ENCODE measurements around the gene FEM1B. TPM values are rescaled to one million over a fixed set of nuclear protein-coding genes. Genes with fewer than 3 reads are reported as not detected.

Gene FEM1B
- total RNA-seq, 1 experiment from 2014 or later: 23.6 TPM

DNA sequence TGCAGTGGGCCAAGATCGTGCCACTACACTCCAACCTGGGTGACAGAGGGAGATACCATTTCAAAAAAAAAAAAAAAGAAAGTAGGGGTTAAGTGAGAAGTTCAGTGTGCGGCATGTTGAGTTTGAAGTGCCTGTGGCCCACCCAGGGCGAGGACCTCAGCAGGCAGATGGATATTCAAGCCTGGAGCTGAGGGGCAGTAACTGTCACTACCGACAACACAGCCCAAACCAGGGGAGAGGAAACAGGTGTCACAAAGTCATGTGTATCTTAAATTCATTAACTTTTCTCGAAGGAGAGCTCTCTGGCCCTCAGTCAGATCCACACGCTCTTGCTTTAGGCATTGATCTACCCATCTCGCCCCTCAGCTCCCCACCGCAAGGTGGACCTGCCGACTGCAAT lies 45.3 kb downstream of the FEM1B start:
- DNase-seq (ENCODE audit: low spot score): no peak

DNA sequence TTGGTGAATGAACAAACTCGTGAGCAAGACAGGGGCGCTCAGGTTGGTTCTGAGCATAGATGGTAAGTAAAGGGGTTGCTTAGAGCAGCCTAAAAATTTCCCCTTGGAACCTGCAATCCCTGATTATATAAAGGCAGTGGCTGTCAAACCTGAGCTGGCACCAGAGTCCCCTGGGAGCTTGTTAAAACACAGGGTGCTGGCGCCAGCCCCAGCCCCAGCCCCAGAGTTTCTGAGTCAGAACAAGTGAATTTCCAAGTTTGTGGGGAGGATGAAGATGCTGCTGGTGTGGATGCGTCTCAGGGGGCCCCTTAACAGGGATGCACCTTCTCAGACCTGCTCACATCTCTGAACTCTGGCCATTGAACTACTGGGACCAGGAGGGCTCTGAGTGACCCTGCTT lies 48.2 kb downstream of the FEM1B start:
- no peak for DNase-seq (ENCODE audit: low spot score)

DNA sequence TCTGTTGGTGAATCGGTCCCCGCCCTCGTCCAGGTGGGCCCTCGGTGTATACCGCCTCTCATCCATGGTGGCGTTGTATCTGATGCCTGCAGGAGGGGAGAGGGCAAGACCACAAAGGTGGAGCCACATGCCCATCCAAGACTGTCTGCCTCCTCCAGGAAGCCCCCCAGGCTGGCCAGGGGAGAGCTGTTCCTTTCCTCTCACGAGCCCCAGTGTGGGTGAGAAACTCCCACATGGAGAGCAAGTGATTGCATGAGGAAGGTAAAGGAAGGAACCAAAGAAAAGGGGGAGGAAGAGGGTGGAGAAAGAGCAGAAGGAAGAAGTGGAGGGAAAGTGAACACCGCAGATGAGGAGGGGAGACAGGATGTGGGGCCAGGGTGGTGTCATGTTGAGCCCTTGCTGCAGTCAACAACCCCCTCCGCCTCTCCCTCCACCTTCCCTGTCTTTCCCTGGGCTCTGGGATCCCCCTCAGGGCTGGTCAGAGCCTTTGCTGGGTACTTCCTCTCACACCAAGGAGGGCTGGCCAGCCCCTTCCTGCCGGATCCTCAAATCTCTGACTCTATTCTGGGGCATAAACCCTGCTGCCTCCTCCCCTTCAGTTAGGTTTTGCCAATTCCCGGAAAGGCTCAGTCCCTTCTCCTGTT lies 49.3 kb downstream of the FEM1B start:
- no peak for DNase-seq (ENCODE audit: low spot score)

DNA sequence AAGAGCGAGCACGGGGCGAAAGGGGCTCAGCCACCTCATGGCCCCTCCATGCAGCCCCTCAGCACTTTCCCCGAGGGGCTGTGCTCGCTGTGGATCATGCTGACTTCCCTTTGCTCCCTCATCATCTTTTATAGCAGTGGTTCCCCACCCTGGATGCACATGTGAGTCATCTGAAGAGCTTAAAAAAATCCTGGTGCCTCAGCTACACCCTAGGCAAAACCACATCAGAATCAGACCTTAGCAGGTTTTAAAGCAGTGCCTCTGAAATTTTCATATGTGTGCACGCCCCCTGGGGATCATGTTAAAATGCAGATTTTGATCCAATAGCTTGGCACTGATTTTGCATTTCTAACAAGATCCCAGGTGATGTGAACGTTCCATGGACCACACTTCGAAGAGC lies 50.9 kb downstream of the FEM1B start:
- DNase-seq (ENCODE audit: low spot score): no peak

DNA sequence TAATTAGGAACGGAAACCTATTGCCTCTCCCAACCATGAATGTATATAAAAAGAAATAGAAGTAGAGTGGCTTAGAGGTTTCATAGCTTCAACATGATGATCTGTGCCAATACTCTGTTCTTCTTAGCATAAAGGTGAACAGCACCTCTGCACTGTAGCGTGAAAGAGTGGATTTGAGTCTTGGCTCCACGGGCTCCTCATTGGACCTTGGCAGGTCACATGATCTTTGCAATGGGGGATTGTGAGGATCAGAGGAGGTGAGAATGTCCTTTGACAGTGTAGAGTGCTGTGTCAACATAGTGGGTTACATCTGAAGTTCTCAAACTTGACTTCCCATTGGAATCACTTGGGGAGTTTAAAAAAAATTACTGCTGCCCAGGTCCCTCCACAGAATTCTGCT lies 51.4 kb downstream of the FEM1B start:
- DNase-seq (ENCODE audit: low spot score): no peak

DNA sequence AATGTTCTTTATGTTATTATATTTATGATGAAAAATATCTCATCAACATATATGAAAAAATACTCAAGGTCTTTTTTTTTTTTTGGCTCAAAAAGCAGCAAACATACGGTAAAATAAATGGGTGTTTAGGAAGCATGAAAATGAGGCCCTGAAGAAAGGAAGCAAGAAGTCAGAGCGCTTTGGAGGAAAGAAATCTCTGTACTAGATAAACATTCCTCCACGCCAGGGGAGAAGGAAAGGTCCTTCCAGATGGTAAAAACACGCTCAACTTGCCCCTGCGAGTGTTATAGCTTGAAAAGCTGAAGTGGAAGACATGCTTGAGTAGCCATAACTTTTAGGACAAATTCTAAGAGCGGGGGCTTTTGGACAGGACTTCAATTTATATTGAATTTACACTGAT lies 52.9 kb downstream of the FEM1B start:
- DNase-seq (ENCODE audit: low spot score): no peak

DNA sequence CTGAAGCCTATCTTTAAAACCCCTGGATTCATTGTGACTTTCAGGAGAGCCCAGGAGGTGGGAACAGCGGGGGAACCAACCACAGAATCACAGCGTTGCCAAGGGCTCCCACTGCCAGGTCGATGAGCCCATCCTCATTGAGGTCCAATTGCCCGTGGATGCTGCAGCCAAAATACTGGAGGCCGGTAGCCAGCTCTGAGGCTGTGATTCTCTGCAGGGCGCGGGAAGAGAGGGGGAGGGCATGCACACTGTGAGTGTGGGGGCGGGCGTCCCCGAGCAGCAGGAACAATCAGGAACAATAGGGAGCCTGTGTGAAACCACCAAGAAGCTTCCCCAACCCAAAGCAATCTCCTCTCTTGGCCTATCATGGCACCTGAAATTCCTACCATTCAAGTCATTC lies 53.4 kb downstream of the FEM1B start:
- DNase-seq (ENCODE audit: low spot score): no peak

DNA sequence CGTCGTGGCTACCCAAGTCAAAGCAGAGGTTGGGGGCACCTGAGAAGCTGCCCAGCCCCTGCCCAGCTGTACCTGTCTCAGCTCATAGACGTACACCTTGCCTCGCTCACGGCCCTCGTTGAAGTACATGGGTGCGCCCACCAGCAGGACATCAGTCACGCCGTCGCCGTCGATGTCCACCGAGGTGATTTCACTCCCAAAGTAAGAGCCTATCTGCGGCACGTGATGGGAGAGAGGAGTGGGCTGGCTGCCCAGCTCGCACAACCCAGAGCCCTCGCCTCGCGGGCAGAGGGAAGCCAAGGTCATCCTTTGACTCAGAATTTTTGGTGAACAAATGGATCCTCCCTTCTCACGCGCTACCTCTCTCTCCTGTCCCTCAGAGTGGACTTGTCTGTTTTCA lies 54.7 kb downstream of the FEM1B start:
- no peak for DNase-seq (ENCODE audit: low spot score)

DNA sequence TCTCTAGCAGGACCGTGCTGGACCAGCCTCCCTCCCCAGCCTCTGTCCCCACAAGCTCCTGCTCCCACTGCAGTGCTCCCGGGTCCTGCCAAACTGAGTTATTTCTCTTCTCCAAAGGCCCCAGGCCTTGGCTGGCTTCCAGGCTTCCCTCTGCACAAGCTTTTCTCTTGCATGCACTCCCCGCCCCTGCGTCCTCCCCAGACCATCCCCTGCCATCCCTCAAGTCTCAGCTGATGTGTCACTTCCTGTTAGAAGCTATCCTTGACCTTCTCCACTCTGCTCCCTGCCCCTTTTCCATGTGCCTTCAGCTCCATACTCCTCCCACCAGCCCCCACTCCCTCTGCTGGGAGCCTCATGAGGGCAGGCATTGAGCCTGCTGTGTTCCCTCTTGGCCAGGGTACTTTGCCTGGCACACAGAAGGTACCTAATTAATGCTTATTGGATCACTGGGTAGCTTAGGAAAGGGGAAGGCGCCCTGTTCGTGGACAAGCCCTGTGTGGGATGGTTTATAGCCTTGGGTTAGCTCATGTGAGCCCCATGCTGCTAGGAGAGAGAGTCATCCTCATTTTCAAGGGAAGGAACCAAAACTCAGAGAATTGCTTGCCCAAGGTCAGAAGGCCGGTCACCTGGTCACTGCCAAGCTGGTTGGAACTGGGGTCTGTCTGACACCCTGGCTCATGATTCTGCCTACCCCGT lies 56.4 kb downstream of the FEM1B start:
- no peak for DNase-seq (ENCODE audit: low spot score)

DNA sequence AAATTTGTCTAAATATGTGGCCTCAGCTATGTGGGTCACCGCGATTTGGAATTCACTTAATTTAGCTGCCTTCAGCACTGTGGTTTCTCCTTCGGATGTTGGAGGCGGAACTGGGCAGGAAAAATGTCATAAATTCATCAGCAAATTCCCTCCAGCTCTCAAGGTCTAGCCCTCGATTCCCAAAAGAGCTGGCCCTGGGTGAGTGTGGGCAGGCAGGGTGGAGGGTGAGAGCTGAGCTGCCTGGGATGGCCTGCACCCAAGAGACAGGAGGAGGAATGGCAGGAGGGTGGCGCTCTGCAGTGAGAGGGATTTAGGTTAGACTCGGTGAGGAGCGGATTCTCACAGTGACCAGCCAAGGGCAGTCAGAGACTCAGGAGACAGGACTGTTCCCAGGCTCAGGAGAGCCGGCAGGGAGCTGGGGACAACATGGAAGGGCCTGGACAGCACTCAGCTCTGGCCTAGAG lies 57.1 kb downstream of the FEM1B start:
- no peak for DNase-seq (ENCODE audit: low spot score)

DNA sequence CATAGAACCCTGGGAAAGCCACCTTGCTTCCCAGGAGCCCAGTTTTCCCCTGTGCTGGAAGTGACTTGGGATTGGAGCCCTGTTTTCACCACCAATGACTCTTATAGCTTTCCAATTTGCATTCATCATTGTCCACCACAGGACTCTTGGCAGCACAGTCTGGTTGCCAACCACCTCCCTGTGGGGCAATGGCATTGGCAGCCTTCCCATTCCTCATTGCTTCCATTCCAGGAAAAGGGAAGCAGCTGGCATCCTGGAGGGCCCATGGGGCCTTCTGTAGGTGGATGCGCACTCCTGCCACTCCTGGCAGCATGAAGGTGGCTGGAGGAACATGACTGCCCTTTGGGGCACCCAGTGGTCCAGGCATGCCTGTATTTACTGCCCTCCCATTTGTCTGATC lies 57.7 kb downstream of the FEM1B start:
- DNase-seq (ENCODE audit: low spot score): no peak

DNA sequence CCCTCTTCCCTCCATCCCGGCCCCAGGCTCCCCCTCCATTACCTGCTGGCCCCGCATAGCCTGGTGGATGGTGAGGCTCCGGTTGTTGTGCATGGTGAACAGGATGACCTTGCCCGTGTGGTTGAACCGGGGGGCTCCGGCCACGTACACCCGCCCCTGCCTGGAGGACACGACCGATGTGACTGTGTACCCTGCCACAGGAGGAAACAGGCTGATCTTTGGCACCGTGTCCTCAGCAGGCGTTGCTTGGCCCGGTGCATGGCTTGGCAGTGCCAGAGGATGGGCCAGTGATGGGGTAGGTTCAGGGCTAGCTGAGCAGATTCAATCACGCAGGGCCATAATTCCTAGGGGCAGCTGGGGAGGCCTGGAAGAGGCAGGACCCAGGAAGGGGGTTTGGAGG lies 58.1 kb downstream of the FEM1B start:
- no peak for DNase-seq (ENCODE audit: low spot score)

DNA sequence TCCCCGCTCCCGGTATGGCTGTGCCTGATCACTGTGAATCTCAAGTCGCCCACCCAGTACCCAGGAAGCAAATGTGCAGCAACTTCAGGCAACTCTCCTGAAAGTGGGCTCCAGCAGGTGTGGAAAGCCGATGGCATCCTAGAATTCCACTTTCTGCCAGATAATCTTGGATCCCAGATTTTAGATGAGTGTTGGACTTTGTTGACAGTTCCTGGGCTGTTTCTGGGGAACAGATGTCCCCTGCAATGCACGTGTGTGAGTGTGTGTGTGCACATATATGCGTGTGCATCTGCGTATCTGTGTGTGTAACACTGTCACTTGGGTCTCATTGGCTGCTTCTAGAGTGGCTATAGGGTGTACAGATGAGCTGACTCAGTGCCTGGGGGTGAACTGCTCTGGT lies 59.0 kb downstream of the FEM1B start:
- no peak for DNase-seq (ENCODE audit: low spot score)

DNA sequence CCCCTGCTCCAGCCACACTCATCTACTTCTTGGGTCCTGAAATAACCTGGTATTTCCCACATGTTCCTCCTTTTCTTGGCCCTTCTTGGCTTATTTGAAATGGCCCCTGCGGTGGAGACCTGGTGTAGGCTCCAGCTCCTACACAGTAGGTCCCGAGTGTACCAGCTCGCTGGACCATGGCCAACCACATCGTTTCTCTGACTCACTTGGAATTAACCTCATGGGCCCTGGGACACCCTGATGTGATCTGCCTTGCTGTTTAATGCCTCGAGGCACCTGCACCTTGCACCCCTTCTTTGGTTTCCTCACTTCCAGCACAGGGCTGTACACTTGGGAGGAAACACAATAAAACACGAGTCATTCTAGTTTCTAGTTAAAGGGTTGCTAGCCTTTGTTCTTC lies 60.3 kb downstream of the FEM1B start:
- DNase-seq (ENCODE audit: low spot score): no peak

DNA sequence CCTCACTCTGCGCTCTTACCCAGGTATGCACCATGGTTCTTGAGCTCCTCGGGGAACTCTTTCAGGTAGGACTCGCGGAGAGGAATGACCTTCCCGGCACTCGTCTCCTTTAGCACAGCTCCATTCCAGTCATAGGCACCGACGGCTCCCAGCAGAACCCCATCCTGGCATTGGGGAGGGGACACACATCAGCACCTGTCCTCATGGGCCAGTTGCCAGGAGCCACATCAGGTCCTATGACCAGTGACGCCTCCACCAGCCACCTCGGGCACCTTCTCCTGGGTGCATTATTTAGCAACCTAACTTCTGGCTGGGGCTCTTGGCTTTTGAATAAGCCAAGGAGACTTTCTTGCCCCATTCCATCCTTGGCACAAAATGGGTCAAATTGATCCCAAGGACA lies 61.9 kb downstream of the FEM1B start:
- no peak for DNase-seq (ENCODE audit: low spot score)

DNA sequence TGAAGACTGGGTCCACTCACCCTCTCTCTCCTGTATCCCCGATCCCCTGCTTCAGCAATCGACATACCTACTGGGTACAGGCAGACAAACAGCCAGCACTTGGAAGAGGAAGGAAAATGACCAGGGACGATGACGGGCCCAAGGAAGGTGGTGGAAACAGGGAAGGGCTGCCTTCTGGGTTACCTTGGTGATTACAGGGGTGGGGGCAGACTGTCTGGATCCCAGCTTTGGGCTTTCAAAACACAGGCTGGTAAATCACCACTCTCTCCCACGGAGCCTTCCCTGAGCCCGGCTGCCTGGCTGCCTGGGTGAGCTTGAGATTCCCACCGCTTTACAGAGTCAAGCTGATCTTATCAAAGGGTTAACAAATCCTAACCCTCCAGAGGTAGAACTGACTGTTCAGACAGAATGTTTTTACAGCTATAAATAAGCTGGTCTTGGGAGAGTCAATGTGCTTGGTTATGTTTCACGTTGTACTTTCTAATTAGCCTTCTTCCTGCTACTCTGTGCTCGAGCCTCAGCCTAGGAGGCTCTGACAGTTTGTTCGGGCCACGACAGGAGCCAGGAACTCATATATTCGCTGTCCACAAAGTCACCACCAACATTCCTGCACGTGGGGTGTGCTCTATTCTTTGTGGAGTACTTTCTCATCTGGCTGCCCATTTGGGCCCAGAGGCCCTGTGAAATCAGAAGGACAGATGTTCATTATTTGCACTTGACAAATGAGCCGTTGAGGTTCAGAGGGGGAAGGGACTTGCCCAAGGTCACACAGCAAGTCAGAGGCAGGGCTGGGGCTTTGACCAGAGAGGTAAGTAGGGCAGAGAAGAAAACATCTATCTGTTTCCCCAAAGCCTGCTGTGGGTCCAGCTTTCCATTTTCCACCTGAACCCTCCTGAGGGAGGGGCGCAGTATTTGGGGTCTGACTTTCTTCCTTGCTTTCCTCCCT lies 63.5 kb downstream of the FEM1B start:
- DNase-seq (ENCODE audit: low spot score): no peak

DNA sequence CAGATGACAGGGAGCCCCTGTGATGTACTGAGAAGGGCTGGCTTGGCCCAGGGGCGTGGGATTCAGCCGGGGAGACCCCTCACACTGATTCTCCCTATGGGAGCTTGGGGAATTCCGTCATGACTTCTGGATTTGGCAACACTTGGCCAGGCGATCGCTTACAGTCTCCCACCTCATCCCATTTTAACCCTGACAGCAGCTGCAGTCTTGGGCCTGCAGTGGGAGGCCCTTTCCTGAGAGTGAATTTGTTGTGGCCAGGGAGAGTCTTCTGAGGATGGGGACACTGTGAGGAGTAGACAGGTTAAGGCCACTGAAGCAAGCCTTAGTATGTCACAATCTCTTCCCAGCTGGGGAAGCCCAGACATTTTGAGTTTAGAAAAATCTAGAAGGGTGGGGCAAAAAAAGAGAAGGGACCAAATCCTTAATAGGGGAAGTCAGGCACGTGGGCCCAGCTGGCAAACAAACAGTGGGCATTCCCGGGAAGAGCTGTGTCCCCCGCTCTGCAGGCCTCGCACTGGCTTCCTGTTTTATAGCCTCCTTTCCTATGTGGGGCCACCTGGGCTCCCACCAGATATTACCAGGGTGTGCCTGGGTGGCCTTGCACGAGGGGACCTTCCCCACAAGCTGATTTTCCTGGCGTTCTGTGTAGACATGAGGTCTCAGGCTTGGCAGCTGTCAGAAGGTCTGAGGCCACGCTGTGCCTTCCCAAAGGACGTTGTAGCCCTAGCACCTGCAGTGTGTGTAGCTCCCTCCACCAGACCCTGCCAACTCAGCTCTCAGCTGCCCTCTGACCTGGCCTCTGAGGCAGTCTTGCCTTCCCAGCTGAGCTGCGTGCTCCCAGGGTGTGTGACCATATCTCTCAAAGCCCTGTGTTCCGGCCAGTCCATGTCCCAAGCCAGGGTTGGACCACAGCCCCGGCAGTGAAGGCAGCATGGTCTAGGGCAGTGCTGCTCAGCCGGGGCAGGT lies 64.5 kb downstream of the FEM1B start:
- no peak for DNase-seq (ENCODE audit: low spot score)

DNA sequence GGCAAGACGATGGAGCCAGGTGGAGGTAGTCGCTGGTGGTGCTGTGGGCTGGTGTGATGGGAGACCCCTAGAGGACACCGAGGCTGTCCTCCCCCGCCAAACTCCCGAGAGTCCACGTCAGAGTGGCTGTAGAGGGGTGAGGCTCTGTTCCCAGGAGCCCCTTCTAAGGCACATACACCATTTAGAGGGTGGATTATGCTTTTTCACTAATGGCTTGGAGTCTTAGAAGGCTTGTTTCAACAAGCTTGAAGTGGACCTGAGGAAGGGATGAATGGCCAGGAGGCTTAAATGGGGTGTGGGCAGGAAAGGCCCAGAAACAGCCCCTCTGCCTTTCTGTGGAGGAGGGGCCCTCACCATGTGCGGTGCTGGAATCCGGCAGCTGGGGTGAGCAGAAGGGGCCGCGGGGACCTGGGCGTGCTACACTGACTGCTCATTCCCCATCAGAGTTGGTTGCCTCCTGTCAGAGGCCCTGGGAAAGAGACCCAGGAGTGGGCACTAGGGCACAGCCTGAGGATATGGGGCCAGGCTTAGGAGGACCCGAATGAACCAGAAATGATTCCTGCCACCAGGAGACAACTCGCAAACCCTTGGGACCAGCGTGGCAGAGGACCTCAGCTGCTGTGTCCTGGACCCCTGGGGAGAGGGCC lies 66.2 kb downstream of the FEM1B start:
- DNase-seq (ENCODE audit: low spot score): no peak

DNA sequence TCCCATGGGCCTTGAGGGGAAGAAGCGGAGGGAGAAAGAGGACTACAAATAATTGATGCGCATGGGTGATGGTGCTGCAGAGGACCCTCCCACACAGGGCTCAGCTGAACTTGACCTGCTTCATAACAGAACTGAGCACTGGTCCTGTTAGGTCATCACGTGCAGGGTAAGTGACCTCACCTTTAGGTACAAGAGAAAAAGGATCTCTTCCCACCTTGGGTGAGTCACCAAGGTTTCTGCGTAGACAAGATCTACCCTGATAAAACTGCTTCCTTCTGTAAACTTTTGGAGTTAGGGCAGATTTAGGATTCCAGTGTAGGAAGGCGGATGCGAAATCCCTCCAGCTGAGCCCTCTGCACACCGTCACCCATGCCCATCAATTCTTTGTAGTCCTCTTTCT lies 67.1 kb downstream of the FEM1B start:
- DNase-seq (ENCODE audit: low spot score): no peak
